ENCODE measurements around the gene SURF6. TPM values are rescaled to one million over a fixed set of nuclear protein-coding genes. Genes with fewer than 3 reads are reported as not detected.

SURF6 gene
- total RNA-seq, 1 experiment from 2014 or later = 56.3 TPM

DNA sequence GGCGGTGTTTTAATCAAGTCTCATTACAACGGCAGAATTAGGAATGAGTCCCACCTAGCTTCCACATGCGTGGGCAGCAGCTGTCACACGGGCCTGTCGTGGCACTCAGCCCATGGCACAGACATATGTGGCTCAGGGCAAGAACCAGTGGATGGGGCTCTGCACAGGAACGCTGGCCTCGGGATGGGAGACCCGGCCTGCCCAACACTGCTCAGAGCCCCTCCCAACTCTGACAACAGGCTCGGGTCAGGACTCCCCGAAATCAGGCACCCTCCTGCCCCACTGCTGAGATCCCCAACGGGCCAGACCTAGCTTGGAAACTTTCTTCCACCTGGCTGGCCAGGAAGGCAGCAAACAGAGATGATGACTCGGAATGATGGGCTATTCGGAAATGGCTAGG, 4.9 kb upstream of the SURF6 start:
- Histone ChIP-seq H2BK5ac (ENCODE audit: insufficient read length, low read length) (no peak overlapping the region), H3K27me3 (ENCODE audit: insufficient read depth, low read length) (no peaks in the 10 kb centered on the region), H3K4me2 (ENCODE audit: insufficient read depth, insufficient read length, low read length) (no peak overlapping the region), H2BK15ac (ENCODE audit: low read depth, low read length) (no peak overlapping the region), H3K18ac (ENCODE audit: insufficient read length, low read depth, low read length) (no peak overlapping the region), H3T11ph (ENCODE audit: low read length) (no peak overlapping the region), H3K27ac (ENCODE audit: insufficient read length, low read depth, low read length) (no peak overlapping the region), H3K56ac (ENCODE audit: insufficient read length, low read depth, low read length) (no peak overlapping the region), H3K4ac (ENCODE audit: low read depth, low read length) (no peak overlapping the region), H2BK12ac (ENCODE audit: insufficient read length, low read depth, low read length) (no peak overlapping the region), H2BK120ac (ENCODE audit: low read depth, low read length, poor library complexity, severe bottlenecking) (no peak overlapping the region), H4K91ac (ENCODE audit: insufficient read length, low read depth, low read length) (no peak overlapping the region), H3K4me1 (ENCODE audit: insufficient read depth, low read length) (no peaks in the 10 kb centered on the region), H3K79me2 (ENCODE audit: insufficient read depth, low read length) (no peaks in the 10 kb centered on the region; the same call in 1 of the 2 replicates), H4K5ac (ENCODE audit: insufficient read length, low read depth, low read length) (no peak overlapping the region), H4K20me1 (ENCODE audit: control insufficient read depth, insufficient read depth, insufficient read length) (no peaks in the 10 kb centered on the region), H4K8ac (replicated peaks; ENCODE audit: insufficient read length, low read depth, low read length) (no peak overlapping the region), H3K9ac (ENCODE audit: extremely low read depth, insufficient read length, low read length) (no peak overlapping the region), H3K9me3 (ENCODE audit: control insufficient read depth, low read depth, low read length) (no peaks in the 10 kb centered on the region), H3K23me2 (ENCODE audit: insufficient read length, low read depth, low read length, poor library complexity, severe bottlenecking) (peaks cover 3% of the 10 kb centered on the region), H2AK5ac (ENCODE audit: insufficient read length, low read length) (no peak overlapping the region), H2AFZ (ENCODE audit: low read length) (no peak overlapping the region), H2BK20ac (ENCODE audit: low read depth, low read length, poor library complexity, severe bottlenecking) (no peak overlapping the region), H3K79me1 (ENCODE audit: insufficient read depth, low read depth, low read length, poor library complexity, severe bottlenecking) (peaks cover 3% of the 10 kb centered on the region), H3K14ac (ENCODE audit: insufficient read depth, low read length) (no peak overlapping the region), H3K23ac (ENCODE audit: insufficient read length, low read depth, low read length) (no peak overlapping the region)
- TF ChIP-seq, protein P1, sequence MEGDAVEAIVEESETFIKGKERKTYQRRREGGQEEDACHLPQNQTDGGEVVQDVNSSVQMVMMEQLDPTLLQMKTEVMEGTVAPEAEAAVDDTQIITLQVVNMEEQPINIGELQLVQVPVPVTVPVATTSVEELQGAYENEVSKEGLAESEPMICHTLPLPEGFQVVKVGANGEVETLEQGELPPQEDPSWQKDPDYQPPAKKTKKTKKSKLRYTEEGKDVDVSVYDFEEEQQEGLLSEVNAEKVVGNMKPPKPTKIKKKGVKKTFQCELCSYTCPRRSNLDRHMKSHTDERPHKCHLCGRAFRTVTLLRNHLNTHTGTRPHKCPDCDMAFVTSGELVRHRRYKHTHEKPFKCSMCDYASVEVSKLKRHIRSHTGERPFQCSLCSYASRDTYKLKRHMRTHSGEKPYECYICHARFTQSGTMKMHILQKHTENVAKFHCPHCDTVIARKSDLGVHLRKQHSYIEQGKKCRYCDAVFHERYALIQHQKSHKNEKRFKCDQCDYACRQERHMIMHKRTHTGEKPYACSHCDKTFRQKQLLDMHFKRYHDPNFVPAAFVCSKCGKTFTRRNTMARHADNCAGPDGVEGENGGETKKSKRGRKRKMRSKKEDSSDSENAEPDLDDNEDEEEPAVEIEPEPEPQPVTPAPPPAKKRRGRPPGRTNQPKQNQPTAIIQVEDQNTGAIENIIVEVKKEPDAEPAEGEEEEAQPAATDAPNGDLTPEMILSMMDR (conservative IDR thresholded peaks at IDR 0.05) = no peak
- Mint-ChIP-seq H3K4me3 (no peak overlapping the region), H3K27me3 (ENCODE audit: low read depth) (no peaks in the 10 kb centered on the region; the same call in 1 of the 2 replicates), H3K9me3 (peaks cover 0 to 1% of the 10 kb centered on the region in 2 experiments; a peak in 1 of 5 replicates), H3K4me1 (peaks cover 2 to 6% of the 10 kb centered on the region in 2 experiments; a peak in 2 of 4 replicates), H3K27ac (no peak overlapping the region), H3K36me3 (ENCODE audit: insufficient read depth in 1 of 3, low read depth in 3 of 3) (peaks cover 43 to 82% (median 72%) of the 10 kb centered on the region in 3 experiments)
- no peak for DNase-seq
- whole genome bisulfite sequencing (ENCODE audit: extremely low coverage, insufficient read length, low lambda C conversion rate) = no CpG with 5 or more reads among the region's 13 CpGs

All from H9 (cell line).